ENCODE measurements around the gene ACACB.
A peak's percentile ranks its signal among the peaks of the same experiment; 100 is the strongest.

Gene ACACB

DNA sequence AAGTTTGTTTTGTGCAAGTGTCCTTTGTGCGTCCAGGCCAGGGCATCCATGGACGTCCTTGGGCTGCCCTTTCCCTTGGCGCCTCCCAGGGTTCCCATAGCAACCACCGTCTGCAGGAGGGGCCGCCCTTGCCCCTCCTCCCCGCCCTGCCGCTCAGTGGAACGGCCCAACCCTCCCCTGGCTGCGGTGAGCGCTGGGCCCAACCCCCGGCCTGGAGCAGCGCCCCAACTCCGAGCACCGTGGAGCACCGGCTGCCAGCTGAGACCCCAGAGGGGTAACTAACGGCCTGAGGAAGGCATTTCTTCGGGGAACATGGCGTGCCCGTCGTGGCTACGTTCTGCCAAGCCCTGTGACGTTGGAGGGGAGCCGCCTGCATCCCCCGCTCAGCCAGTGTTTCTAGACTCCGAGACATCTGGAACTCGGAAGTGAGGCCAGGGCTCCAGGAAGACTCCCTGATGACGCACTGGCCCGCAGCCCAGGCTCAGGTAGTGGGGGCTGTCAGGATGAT is 5.3 kb upstream of the ACACB start:
- DNase-seq (ENCODE audit: low spot score) = peak; percentile 62

DNA sequence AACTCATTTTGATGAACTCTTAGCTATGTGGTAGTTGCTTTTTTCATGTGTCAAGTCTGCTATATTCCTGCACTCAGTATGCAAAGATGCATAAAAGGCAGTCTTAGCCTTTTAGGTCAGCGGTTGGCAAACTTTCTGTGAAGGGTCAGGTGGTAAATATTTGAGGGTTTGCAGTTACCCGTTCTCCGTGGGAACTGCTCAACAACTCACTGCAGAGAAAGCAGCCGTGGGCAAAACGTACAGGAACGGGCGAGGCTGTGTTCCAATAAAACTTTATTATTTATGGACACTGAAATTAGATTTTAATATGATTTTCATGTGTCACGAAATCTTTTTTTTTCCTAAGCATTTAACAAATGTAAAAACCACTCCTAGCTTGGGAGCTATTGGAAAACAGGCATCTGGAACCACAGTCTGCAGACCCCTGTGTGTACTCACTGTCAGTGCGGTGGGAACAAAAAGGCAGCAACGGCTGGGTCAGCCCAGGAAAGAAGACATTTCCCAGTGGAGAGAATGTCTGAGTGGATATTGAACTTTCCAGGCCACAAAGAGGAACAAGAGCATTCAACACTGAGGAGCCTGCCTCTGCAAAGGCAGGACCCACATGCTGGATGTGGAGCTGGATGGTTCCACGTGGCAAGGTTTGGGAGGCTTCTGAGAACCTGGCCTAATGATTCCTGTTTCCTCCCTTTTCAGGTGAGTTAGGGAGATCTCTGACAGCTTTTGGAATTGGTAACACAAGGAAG is 3.5 kb upstream of the ACACB start:
- no peak for DNase-seq (ENCODE audit: low spot score)
- TF ChIP-seq, protein P1, sequence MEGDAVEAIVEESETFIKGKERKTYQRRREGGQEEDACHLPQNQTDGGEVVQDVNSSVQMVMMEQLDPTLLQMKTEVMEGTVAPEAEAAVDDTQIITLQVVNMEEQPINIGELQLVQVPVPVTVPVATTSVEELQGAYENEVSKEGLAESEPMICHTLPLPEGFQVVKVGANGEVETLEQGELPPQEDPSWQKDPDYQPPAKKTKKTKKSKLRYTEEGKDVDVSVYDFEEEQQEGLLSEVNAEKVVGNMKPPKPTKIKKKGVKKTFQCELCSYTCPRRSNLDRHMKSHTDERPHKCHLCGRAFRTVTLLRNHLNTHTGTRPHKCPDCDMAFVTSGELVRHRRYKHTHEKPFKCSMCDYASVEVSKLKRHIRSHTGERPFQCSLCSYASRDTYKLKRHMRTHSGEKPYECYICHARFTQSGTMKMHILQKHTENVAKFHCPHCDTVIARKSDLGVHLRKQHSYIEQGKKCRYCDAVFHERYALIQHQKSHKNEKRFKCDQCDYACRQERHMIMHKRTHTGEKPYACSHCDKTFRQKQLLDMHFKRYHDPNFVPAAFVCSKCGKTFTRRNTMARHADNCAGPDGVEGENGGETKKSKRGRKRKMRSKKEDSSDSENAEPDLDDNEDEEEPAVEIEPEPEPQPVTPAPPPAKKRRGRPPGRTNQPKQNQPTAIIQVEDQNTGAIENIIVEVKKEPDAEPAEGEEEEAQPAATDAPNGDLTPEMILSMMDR (IDR thresholded peaks at IDR 0.05; ENCODE audit: extremely low read depth, missing control alignments) = no peak

More for the DNA sequence above, 5.3 kb upstream of the ACACB start:
- TF ChIP-seq, protein P1 (IDR thresholded peaks at IDR 0.05; ENCODE audit: extremely low read depth, missing control alignments) = no peak

DNA sequence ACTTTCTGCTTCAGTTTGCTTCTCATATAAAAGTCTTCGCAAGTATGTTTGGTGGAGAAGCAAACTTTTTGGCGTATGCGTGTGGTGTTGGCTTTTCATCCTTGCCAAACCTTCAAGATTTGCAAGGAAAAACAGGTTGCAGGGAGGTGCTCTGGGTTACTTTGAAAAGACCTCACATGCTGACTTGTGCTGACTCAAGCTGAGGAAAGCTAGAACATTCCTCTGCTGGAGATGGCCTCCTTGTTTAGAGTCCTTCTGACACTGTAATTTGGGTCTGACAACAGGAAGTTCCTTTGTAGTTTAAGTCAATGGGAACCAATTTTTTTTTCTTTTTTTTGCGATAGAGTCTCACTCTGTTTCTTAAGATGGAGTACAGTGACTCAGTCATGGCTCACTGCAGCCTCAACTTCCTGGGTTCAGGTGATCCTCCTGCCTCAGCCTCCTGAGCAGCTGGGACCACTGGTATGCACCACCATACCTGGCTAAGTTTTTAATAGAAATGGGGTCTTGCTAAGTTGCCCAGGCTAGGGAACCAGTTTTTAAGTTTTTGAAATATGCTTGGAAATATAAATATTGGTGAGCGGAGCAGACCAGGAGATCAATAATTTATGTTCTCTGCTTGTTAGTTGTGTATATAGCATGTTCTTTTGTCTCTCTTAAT is 2.6 kb upstream of the ACACB start:
- TF ChIP-seq, protein P1 (IDR thresholded peaks at IDR 0.05; ENCODE audit: extremely low read depth, missing control alignments) = no peak
- no peak for DNase-seq (ENCODE audit: low spot score)

DNA sequence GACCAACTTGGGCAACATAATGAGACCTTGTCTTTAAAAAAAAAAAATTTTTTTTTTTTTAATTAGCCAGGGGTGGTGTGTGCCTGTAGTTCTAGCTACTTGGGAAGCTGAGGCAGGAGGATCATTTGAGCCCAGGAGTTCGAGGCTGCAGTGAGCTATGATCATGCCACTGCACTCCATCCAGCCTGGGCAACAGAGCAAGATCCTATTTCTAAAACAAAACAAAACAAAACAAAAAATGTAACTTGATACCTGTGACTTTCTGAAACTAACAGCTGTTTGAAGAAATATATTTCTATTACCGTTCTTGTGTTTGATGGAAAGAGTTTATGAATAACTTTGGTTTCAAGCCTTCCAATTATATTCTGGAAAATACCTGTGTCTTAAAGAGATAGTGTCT is 1.7 kb upstream of the ACACB start:
- TF ChIP-seq, protein P1 (IDR thresholded peaks at IDR 0.05; ENCODE audit: extremely low read depth, missing control alignments) = no peak
- DNase-seq (ENCODE audit: low spot score) = no peak

DNA sequence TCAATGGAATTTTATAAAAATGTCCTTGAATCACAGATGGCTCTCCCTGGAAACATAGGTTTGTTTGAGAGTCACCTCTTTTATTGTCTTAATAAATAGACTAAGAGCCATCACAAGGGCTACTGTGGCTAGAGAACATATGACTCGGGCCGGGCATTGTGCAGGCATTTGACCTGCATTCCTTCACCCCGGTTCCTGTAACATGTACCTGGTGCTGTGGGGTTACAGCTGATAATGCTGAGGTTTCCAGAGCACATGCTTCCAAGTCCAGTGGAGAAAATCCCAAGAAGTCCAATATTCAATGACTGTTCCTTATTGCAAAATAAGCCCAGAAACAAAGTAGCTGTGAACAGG is 1.0 kb upstream of the ACACB start:
- no peak for DNase-seq (ENCODE audit: low spot score)
- TF ChIP-seq, protein P1 (IDR thresholded peaks at IDR 0.05; ENCODE audit: extremely low read depth, missing control alignments) = no peak

DNA sequence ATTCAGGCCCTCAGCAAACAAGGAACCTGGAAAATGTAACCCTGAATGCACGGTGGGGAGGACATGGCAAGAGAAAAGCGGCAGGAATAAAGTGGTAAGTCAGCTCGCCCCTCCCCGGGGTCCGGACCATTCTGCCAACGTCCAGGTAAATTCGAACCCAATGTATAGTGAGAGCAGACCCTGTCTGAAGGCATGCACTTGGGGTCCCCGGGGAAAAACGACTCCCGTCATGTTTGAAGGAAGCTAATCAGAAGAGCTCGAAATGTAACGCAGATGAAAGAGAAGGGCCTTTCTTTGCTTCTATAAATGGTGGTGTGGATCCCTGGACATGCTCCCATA is 193 bp downstream of the ACACB start:
- TF ChIP-seq, protein P1 (IDR thresholded peaks at IDR 0.05; ENCODE audit: extremely low read depth, missing control alignments) = no peak

DNA sequence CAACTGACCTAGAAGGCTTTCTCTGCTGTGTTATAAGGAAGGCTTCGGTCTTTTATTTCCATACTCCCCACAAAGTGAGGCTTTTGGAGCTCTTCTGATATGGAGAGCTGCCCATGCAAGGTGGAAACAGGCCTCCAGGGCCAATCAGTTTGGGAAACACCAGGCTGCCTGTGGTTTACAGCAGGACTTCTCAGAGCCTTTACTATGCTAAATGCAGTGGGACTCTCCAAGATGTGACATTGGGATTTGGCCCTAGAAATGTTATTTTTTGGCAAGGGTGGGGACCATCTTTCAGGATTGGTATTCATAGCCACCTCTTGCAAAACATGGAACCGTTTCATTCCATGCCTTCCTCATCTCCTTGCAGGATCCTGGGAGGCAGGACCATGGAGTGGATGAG is 3.7 kb downstream of the ACACB start:
- TF ChIP-seq, protein P1 (IDR thresholded peaks at IDR 0.05; ENCODE audit: extremely low read depth, missing control alignments) = no peak
- no peak for DNase-seq (ENCODE audit: low spot score)

More for the DNA sequence above, 193 bp downstream of the ACACB start:
- no peak for DNase-seq (ENCODE audit: low spot score)

Measured in GM20000 (cell line).